HG03460 (cell line): ENCODE data around the gene CYP27B1.
"Not testable (repeated sequence)": the region's sequence is repeated elsewhere in the genome, so short reads cannot be mapped to it uniquely, and the experiment has no call there.

ENCODE experiments used
- ATAC-seq: cut with Tn5 transposase; IDR thresholded peaks from one replicate; pipeline ENCODE4 v1.9.1; 2021; ENCODE audit not compliant: unreplicated experiment

CYP27B1 gene

DNA sequence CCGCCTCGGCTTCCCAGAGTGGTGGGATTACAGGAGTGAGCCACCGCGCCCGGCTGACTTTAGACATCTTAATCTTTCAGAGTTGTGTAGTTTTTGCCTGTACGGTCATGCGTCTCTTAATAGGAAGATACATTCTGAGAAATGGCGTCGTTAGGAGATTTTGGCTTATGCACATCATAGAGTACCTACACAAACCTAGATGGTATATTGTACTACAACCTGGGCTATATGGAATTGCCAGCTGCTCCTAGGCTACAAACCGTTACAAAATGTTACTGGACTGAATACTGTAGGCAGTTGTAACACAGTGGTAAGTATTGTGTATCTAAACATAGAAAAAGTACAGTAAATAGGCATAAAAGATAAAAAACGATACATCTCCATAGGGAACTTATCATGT is 17.0 kb upstream of the CYP27B1 start:
- ATAC-seq = no peak

DNA sequence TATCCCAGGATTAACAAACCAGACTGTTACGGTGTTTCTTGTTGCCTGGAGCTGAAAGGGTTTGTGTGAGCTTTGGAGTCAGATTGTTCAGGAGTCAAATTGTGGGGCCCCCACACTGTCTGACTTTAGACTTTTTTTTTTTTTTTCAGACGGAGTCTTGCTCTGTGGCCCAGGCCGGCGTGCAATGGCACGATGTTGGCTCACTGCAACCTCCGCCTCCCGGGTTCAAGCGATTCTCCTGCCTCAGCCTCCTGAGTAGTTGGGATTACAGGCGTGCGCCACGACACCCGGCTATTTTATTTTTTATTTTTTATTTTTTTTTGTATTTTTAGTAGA is 16.6 kb upstream of the CYP27B1 start:
- ATAC-seq = no peak

DNA sequence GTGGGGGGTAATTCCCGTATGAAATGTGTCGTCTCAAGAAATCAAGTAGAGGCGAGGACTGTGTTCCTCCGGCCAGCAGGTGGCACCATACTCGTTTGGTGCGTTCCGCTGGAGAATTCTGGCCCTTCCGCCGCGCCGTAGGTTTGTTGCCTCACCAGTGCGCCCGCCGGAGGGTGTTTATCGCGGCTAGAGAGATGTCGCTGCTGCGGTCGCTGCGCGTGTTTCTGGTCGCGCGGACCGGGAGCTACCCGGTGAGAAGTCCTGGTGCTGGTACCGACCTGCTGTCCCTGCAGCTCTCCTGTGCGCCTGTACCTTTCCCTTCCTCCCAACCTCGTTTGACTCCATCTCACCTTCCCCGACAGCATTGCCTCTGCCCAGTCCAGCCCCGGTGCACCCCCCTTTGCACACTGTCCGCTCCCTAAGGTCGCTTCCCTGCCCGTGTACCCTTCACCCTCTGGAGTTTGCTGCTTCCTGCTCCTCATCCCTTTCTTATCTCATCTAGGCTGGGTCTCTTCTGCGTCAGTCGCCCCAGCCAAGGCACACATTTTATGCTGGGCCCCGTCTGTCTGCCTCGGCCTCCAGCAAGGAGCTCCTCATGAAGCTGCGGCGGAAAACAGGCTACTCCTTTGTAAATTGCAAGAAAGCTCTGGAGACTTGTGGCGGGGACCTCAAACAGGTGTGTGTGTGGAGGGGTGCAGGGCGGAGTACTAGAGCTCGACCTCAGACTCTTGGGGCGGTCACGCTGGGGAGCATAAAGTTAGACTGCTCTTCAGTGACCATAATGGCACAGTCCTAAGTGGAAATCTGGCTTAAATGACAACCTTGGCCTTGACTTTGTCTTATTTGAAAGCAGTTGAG is 16.0 kb upstream of the CYP27B1 start, which contains the start of gene TSFM:
TSFM (plus strand) TSS at position 180 of the 858 bp plus-strand sequence; CDS start at position 195, 15 bp downstream.
- ATAC-seq = peak; percentile 87

DNA sequence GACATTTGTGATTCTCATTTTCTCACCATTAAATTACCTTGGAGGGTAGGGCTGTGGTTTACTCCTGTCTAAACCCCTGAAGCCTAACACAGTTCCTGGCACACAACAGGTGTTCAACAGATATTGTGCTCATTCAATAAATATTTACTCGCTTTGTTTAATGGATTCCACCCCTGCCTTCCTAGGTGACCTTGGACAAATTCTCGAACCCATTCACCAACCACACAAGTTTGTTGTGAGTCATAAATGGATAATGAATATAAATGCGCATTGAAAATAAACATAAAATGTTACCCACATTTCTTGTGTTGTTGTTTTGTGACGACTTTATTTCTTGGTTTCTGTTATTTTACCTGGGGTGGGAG is 15.3 kb upstream of the CYP27B1 start:
- ATAC-seq = no peak

DNA sequence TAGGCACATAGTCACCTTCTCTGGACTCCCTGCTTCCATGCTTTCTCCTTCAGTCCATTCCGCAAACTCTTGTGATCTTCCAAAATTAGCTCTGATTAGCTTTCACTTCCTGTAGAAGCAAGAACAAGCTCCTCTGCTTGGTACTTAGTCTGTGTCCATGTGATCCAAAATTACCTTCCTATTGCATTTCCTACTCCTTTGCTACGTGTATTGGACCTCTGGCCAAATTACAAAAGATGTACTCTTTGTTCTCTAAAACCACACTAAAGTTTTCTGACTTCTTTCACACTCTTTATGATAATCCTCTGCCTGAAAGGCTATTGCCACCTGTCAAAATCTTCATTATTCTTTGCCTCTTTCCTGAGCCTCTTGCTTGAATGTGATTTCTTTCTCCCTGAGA is 14.9 kb upstream of the CYP27B1 start:
- no peak for ATAC-seq

DNA sequence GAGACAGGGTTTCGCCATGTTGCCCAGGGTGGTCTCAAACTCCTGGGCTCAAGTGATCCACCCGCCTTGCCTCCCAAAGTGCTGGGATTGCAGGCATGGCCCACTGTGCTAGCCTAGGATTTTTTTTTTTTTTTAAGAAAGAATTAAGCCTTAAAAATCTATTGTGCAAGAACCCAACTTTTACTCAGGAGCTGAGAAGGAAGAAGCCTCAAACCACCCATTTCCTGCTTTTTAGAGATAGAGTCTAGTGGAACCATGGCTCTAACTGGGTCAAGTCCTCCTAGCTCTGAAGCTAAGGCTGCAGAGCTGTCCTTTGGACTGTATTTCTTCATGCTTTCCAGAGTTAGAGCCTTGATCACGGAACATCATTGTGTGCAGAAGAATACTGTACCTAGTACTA is 14.4 kb upstream of the CYP27B1 start:
- no peak for ATAC-seq

DNA sequence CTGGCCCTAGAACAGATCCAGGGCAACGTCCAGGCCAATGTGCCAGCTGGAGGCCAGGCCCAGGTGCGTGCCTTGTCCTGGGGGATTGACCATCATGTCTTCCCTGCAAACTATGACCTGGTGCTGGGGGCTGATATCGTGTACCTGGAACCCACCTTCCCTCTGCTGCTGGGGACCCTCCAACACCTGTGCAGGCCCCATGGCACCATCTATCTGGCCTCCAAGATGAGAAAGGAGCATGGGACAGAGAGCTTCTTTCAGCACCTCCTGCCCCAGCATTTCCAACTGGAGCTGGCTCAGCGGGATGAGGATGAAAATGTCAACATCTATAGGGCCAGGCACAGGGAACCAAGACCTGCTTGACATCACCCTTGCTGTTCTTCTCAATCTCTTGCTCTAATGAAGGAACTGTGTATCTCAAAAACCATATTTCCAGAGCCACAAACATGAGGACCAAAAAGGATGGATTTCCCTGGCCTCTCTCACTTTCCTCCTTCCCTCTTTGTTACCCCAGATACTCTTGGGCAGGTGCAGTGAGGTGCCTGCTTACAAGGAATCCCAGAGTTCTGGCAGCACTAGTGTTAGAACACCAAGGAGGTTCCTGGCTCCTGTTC is 13.5 kb upstream of the CYP27B1 start:
- no peak for ATAC-seq

DNA sequence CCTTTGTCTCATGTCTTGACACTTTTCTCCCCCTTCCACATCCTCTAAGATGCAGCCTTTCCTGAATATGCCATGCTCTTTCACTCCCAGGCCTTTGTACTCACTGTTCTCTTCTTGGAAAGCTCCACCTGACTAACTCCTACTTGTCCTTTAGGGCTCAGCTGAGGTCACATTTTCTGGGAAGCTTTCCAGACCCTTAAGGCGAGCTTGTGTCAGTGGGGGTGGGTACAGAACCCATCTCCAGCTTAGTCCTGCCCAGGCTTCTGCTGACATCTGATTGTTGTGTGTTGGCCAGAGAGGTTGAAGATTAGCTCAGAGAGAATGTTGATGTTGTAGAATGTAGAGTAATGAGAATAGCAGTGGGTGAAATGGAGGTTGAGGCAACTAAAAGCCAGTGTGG is 12.9 kb upstream of the CYP27B1 start:
- no peak for ATAC-seq

DNA sequence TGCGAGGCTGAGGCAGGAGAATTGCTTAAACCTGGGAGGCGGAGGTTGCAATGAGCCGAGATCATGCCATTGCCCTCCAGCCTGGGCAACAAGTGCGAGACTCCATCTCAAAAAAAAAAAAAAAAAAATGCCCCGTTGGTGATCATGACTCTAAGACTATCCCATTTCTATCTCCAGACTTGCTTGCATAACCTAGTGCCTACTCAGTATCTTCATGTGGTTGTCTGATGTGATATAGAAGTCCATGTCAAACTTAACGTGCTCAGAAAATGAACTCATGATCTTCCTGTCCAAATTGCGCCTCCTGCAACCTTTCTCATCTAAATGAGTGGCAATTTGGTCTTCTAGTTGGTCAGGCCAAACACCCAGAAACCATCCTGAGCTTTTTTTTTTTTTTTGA is 11.0 kb upstream of the CYP27B1 start:
- no peak for ATAC-seq

DNA sequence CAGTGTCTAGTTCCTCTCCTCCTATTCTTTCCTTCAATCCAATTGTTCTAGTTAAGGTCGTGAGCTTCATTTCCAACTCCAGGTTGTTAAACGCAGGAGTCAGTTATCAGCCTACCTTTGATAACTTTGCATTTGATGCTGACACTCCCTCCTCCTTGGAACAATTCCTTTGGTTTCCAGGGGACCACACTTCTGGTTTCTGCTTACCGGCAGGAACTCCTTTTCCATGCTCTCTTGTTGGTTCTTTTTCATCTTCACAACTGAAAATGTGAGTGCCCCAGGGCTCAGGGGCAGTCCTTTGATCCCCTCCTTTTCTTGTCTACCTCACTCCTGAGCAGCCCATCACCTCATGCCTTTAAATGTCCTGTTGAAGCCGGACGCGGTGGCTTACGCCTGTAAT is 10.5 kb upstream of the CYP27B1 start:
- ATAC-seq = no peak

DNA sequence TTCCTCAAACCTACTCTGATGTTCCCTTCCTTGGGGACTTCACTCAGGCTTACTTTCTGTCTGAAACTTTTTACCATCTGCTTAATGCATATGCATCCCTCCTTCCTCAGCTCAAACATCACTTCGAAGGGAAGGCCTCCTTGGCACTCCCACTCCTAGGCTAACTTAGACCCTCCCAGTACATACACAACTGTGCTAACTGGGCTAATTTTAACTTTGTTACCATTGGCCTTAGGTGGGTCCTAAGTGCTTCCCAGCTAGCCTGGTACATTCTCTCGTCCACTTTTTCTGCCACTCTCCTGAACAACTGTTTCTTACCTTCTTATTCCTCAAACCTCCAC is 9.3 kb upstream of the CYP27B1 start:
- ATAC-seq = no peak

DNA sequence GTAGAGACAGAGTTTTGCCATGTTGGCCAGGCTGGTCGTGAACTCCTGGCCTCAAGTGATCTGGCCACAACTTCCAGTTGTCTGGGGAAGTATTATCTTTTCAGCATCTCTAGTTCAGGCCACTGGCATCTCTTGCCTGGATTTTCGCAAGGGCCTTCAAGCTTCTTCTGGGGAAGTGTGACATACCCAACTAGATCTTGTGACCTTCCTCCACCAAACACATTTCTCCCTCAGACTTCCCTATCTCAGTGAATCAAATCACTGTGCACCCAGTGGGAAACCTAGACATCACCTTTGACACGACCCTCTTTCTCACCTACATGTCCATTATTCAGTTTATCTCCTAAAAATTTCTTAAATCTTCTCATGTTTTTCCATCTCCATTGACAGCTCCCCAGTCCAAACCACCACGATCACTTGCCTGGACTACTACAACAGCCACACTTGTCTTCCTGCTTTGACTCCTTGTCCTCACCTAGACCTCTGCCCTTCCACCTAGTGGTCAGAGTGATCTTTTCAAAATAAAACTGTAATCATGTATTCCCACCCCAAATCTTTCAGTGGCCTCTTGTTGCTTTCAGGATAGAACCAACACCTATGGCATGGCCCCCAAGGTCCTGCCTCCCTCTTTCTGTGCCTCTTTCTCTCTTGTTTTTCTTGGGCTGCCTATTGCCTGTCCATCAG is 8.8 kb upstream of the CYP27B1 start:
- no peak for ATAC-seq

DNA sequence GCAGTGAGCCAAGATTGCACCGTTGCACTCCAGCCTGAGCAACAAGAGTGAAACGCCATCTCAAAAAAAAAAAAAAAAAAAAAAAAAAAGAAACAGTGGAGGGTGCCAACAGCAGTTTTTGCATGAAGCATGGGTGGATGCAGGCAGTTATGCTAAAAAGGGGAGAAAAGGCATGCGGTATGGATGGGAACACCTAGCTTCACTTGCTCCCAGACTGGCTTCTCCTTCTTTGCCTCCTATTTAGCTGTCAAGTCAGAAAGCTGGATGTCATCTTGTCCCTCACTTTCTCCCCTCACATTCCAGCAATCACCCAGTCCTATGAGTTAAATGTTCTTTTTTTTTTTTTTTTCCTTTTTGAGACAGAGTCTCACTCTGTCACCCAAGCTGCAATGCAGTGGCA is 8.2 kb upstream of the CYP27B1 start:
- no peak for ATAC-seq

DNA sequence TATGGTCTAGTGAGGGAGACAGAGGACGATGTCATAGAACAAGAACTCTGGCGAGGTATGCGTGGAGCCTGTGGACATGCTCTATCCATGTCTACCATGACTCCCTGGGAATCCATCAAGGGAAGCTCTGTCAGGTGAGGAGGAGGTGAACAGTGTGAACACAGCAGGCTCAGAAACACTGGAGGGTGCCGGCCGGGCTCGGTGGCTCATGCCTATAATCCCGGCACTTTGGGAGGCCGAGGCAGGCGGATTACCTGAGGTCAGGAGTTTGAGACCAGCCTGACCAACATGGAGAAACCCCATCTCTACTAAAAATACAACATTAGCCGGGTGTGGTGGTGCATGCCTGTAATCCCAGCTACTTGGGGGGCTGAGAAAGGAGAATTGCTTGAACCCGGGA is 7.8 kb upstream of the CYP27B1 start:
- ATAC-seq = not testable (repeated sequence)

DNA sequence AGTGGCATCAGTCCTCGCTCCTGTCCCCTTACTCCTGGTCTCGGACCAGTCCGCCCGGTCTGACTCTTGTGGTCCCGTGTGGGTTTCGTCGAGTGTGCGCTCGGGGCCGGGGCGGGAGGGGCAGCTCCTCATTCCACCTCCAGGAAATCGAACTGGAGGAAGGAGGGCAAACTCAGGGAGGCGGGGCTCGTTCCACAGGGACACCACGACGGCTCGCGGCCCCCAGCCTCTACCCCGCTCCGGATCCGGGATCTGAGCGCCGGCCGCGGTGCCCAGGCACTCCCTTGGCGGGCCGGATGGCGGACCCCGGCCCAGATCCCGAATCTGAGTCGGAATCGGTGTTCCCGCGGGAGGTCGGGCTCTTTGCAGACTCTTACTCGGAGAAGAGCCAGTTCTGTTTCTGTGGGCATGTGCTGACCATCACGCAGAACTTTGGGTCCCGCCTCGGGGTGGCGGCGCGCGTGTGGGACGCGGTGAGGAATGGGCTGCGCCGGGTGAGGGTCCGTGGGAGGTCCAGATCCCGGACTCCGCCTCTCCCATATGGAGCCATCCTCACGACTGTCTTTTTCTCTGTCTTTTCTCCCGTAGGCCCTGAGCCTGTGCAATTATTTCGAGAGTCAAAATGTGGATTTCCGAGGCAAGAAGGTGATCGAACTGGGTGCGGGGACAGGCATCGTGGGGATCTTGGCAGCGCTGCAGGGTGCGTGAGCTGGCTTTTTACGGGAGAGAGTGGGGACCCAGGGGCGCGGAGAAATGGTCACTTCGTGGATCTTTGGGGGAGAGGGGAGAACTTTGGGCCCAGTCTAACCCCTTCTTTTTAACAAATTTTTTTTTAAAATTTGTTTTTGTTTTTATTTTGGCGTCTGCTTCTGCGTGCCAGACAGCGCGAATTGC is 5.8 kb upstream of the CYP27B1 start, which contains the start of gene EEF1AKMT3:
EEF1AKMT3 (plus strand) TSS at position 186 of the 894 bp plus-strand sequence; CDS start at position 297, 111 bp downstream.
- peak; percentile 37 for ATAC-seq

DNA sequence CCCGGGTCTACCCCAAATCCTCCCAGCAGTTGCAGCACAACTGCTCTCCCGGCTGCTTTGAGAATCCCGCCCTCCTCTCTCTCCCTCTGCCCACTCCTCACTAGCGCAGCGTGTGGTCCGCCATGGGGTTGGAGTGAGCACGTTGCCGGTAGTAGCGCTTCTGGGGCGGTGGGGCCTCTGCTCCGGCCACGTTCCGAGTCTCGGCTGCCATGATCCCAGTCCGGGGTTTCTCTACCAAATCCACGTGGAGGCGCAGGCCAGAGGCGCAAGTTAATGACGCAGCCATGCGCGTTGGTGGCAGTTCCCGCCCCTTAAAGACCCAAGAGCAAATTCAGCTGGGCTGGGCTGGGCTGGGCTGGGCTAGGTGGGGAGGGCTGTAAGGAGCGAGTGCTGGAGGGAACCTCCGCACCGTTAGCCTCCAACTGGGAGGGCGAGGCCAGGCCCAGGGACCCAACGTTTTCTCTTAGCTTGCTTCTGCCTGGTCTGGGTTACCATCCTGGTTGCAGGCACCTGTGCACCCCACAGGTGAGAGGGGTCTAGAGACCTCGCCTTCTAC is 5.1 kb upstream of the CYP27B1 start, which contains the start of gene METTL1:
METTL1 (minus strand) TSS at position 233 of the 556 bp plus-strand sequence; CDS start at position 211, 22 bp downstream.
- ATAC-seq = peak; percentile 77

DNA sequence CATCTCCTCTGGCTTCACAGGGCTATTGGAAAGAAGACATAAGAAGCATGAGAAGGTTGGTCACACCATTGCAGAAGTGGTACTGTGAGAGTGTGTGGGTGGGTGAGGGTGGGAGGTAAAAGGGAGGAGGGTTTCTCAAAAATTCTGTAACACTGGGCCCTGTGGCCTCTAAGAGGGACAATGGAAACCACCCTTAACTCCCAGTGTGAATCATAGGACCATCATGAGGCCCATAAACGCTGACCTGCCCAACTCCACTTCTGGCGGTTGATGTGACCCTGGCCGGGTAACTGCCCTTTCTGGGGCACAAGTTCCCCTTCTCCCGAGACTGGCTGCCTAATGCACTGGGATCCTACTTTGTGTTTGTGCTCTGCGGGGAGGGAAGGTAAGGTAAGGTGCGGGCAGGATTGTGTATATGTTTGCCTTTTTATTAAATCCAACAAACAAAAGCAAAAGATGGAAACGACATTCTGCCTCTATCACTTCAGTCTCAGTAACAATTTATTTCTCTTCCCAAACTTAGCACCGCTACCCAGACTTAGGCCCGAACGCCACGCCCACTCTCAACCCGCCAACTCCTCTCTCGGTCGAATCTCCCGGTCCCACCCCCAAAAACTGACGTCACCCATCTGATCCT is 4.5 kb upstream of the CYP27B1 start:
- peak; percentile 75 for ATAC-seq

DNA sequence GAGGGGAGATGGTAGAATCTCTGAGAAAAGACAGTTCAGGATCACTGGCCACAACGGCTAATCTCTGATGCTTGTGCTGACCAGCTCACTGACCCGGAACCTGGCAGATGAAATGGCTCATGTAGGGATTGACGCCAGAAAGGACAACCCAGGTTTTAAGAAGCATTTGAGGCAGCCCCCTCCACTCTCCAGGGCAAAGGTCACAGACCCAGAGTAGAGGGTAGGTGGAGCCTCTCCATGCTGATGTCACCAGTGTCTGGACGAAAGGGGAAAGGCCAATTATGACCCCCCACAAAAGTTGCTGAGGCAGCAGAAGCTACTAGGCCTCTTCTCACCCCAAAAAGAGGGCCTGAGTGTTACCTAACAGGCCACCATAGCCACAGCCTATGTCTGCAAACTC is 3.9 kb upstream of the CYP27B1 start:
- no peak for ATAC-seq

DNA sequence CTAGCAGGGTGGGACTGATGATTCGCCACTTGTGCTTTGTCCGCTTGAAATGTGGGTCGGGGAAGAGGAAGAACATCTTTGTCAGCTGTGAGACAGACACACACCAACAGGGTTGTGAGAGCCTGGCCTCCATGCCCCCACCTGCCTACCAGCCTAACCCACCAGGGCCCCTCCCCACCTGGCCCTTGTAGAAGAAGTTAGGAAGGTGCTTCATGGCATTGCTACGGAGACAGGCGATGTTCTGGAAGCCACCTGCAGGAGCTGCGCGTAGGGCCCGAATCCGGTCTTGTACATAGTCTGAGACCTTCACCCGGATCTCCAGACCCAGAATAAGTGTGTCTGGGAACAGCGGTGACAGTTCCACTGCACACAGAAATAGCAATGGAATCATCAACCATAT is 2.7 kb upstream of the CYP27B1 start:
- ATAC-seq = no peak

DNA sequence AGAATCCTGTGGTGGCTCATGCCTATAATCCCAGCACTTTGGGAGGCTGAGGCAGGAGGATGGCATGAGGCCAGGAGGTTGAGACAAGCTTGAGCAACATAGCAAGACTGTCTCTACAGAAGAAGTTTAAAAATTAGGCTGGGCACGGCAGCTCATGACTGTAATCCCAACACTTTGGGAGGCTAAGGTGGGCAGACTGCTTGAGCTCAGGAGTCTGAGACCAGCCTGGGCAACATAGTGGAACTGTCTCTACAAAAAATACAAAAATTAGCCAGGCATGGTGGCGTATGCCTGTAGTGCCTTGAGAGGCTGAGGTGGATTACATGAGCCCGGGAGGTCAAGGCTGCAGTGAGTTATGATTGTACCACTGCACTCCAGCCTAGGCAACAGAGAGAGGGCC is 998 bp upstream of the CYP27B1 start:
- ATAC-seq = no peak
